ENCODE results near the gene LDB2.
"Not testable (repeated sequence)": the region's sequence is repeated elsewhere in the genome, so short reads cannot be mapped to it uniquely, and the experiment has no call there.

The LDB2 gene

GRCh38 chr4:16524911-16525554, 373.4 kb downstream of the LDB2 start:
- H3K9me3 ChIP-seq: no peaks in the 10 kb centered on the region
- in situ Hi-C loops (cut with MboI; ENCODE audit: low sequenced_read_pairs): no loop called here
- no peaks in the 10 kb centered on the region for H3K4me1 ChIP-seq
- no peak overlapping the region for H3K4me3 ChIP-seq
- no peak for DNase-seq (ENCODE audit: low spot score in 2 of 2)
- H3K27me3 ChIP-seq (ENCODE audit: low read depth): no peaks in the 10 kb centered on the region
- H3K36me3 ChIP-seq (replicated peaks): no peaks in the 10 kb centered on the region

GRCh38 chr4:16524406-16524805, 374.0 kb downstream of the LDB2 start:
- in situ Hi-C loops (cut with MboI; ENCODE audit: low sequenced_read_pairs): no loop called here
- Histone ChIP-seq H3K4me3 (no peak overlapping the region), H3K9me3 (no peaks in the 10 kb centered on the region), H3K36me3 (replicated peaks) (no peaks in the 10 kb centered on the region), H3K27me3 (ENCODE audit: low read depth) (no peaks in the 10 kb centered on the region), H3K4me1 (no peaks in the 10 kb centered on the region)
- DNase-seq (ENCODE audit: low spot score in 2 of 2): no peak

- H3K4me1 ChIP-seq; DNase-seq (ENCODE audit: low spot score in 2 of 2); H3K4me3 ChIP-seq; H3K36me3 ChIP-seq (replicated peaks); H3K27me3 ChIP-seq (ENCODE audit: low read depth); H3K9me3 ChIP-seq; in situ Hi-C loops (cut with MboI; ENCODE audit: low sequenced_read_pairs): not testable (repeated sequence)
Observed at GRCh38 chr4:16523526-16523925, 374.9 kb downstream of the LDB2 start.

GRCh38 chr4:16521156-16521915, 377.1 kb downstream of the LDB2 start:
- Histone ChIP-seq H3K27me3 (ENCODE audit: low read depth) (no peaks in the 10 kb centered on the region), H3K4me1 (no peaks in the 10 kb centered on the region; the same call in 1 of the 2 replicates), H3K9me3 (no peaks in the 10 kb centered on the region), H3K36me3 (replicated peaks) (no peaks in the 10 kb centered on the region), H3K4me3 (no peak overlapping the region)
- no peak for DNase-seq (ENCODE audit: low spot score in 2 of 2)
- in situ Hi-C loops (cut with MboI; ENCODE audit: low sequenced_read_pairs): no loop called here

- peak in 1 of 2 experiments; percentile 48 for DNase-seq (ENCODE audit: low spot score in 2 of 2)
- no peaks in the 10 kb centered on the region for H3K36me3 ChIP-seq (replicated peaks)
- H3K4me3 ChIP-seq: no peak overlapping the region
- no peaks in the 10 kb centered on the region; the same call in 1 of the 2 replicates for H3K4me1 ChIP-seq
- H3K27me3 ChIP-seq (ENCODE audit: low read depth): no peaks in the 10 kb centered on the region
- in situ Hi-C loops (cut with MboI; ENCODE audit: low sequenced_read_pairs): no loop called here
- H3K9me3 ChIP-seq: no peaks in the 10 kb centered on the region
Observed at GRCh38 chr4:16516796-16517439, 381.5 kb downstream of the LDB2 start.

GRCh38 chr4:16513876-16514275, 384.6 kb downstream of the LDB2 start:
- Histone ChIP-seq H3K9me3 (peaks cover 8% of the 10 kb centered on the region), H3K4me1 (no peaks in the 10 kb centered on the region; the same call in 1 of the 2 replicates), H3K36me3 (replicated peaks) (no peaks in the 10 kb centered on the region), H3K4me3 (no peak overlapping the region), H3K27me3 (ENCODE audit: low read depth) (no peaks in the 10 kb centered on the region)
- in situ Hi-C loops (cut with MboI; ENCODE audit: low sequenced_read_pairs): no loop called here
- DNase-seq (ENCODE audit: low spot score in 2 of 2): peak in 1 of 2 experiments; percentile 7

- DNase-seq (ENCODE audit: low spot score in 2 of 2): no peak
- Histone ChIP-seq H3K9me3 (peaks cover 8% of the 10 kb centered on the region), H3K27me3 (ENCODE audit: low read depth) (no peaks in the 10 kb centered on the region), H3K36me3 (replicated peaks) (peaks cover 5% of the 10 kb centered on the region; the same call in 1 of the 2 replicates), H3K4me1 (no peaks in the 10 kb centered on the region), H3K4me3 (no peak overlapping the region)
- in situ Hi-C loops (cut with MboI; ENCODE audit: low sequenced_read_pairs): no loop called here
Observed at GRCh38 chr4:16508968-16509367, 389.5 kb downstream of the LDB2 start.

- in situ Hi-C loops (cut with MboI; ENCODE audit: low sequenced_read_pairs): no loop called here
- H3K4me3 ChIP-seq: no peak overlapping the region
- no peaks in the 10 kb centered on the region for H3K4me1 ChIP-seq
- DNase-seq (ENCODE audit: low spot score in 2 of 2): peak in 1 of 2 experiments; percentile 42
- H3K27me3 ChIP-seq (ENCODE audit: low read depth): no peaks in the 10 kb centered on the region
- peaks cover 5% of the 10 kb centered on the region for H3K36me3 ChIP-seq (replicated peaks)
- peaks cover 8% of the 10 kb centered on the region for H3K9me3 ChIP-seq
Observed at GRCh38 chr4:16505726-16506125, 392.7 kb downstream of the LDB2 start.

GRCh38 chr4:16505267-16505666, 393.2 kb downstream of the LDB2 start:
- no peak overlapping the region for H3K4me3 ChIP-seq
- H3K27me3 ChIP-seq (ENCODE audit: low read depth): no peaks in the 10 kb centered on the region
- no peak for DNase-seq (ENCODE audit: low spot score in 2 of 2)
- no peaks in the 10 kb centered on the region for H3K4me1 ChIP-seq
- H3K36me3 ChIP-seq (replicated peaks): peaks cover 5% of the 10 kb centered on the region
- H3K9me3 ChIP-seq: peaks cover 7% of the 10 kb centered on the region
- in situ Hi-C loops (cut with MboI; ENCODE audit: low sequenced_read_pairs): no loop called here

GRCh38 chr4:16503421-16504100, 394.9 kb downstream of the LDB2 start:
- DNase-seq (ENCODE audit: low spot score in 2 of 2): no peak
- no peak overlapping the region for H3K4me3 ChIP-seq
- no peaks in the 10 kb centered on the region for H3K9me3 ChIP-seq
- peaks cover 5% of the 10 kb centered on the region for H3K36me3 ChIP-seq (replicated peaks)
- no peaks in the 10 kb centered on the region for H3K27me3 ChIP-seq (ENCODE audit: low read depth)
- in situ Hi-C loops (cut with MboI; ENCODE audit: low sequenced_read_pairs): no loop called here
- no peaks in the 10 kb centered on the region for H3K4me1 ChIP-seq

- DNase-seq (ENCODE audit: low spot score in 2 of 2): no peak
- H3K9me3 ChIP-seq: no peaks in the 10 kb centered on the region
- H3K4me3 ChIP-seq: no peak overlapping the region
- H3K27me3 ChIP-seq (ENCODE audit: low read depth): no peaks in the 10 kb centered on the region
- in situ Hi-C loops (cut with MboI; ENCODE audit: low sequenced_read_pairs): no loop called here
- no peaks in the 10 kb centered on the region for H3K4me1 ChIP-seq
- no peaks in the 10 kb centered on the region; the same call in 1 of the 2 replicates for H3K36me3 ChIP-seq (replicated peaks)
Observed at GRCh38 chr4:16498978-16499377, 399.5 kb downstream of the LDB2 start.

- H3K4me1 ChIP-seq: no peaks in the 10 kb centered on the region
- H3K27me3 ChIP-seq (ENCODE audit: low read depth): no peaks in the 10 kb centered on the region
- no peaks in the 10 kb centered on the region for H3K9me3 ChIP-seq
- H3K4me3 ChIP-seq: no peak overlapping the region
- no peak for DNase-seq (ENCODE audit: low spot score in 2 of 2)
- no peaks in the 10 kb centered on the region for H3K36me3 ChIP-seq (replicated peaks)
- in situ Hi-C loops (cut with MboI; ENCODE audit: low sequenced_read_pairs): no loop called here
Observed at GRCh38 chr4:16496501-16496900, 401.9 kb downstream of the LDB2 start.

- H3K4me1 ChIP-seq: no peaks in the 10 kb centered on the region
- no peaks in the 10 kb centered on the region for H3K36me3 ChIP-seq (replicated peaks)
- H3K4me3 ChIP-seq: no peak overlapping the region
- H3K27me3 ChIP-seq (ENCODE audit: low read depth): no peaks in the 10 kb centered on the region
- in situ Hi-C loops (cut with MboI; ENCODE audit: low sequenced_read_pairs): no loop called here
- DNase-seq (ENCODE audit: low spot score in 2 of 2): no peak
- H3K9me3 ChIP-seq: no peaks in the 10 kb centered on the region
Observed at GRCh38 chr4:16492872-16493271, 405.6 kb downstream of the LDB2 start.

All from HAP-1 (cell line).